ENCODE measurements around the gene DISP3.

DNA sequence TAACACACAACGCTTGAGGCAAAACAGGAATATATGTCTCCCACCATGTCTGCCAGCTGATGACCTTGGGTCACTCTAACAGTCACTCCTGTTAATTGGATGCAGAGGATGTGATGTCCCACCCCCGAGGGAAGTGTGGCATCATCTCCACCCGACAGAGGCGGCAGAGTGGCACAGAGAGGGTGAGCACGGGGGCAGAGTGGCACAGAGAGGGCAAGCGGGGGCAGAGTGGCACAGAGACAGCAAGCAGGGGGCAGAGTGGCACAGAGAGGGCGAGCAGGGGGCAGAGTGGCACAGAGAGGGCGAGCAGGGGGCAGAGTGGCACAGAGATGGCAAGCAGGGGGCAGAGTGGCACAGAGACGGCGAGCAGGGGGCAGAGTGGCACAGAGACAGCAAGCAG, 44.3 kb downstream of the DISP3 start:
- TF ChIP-seq, protein P1, sequence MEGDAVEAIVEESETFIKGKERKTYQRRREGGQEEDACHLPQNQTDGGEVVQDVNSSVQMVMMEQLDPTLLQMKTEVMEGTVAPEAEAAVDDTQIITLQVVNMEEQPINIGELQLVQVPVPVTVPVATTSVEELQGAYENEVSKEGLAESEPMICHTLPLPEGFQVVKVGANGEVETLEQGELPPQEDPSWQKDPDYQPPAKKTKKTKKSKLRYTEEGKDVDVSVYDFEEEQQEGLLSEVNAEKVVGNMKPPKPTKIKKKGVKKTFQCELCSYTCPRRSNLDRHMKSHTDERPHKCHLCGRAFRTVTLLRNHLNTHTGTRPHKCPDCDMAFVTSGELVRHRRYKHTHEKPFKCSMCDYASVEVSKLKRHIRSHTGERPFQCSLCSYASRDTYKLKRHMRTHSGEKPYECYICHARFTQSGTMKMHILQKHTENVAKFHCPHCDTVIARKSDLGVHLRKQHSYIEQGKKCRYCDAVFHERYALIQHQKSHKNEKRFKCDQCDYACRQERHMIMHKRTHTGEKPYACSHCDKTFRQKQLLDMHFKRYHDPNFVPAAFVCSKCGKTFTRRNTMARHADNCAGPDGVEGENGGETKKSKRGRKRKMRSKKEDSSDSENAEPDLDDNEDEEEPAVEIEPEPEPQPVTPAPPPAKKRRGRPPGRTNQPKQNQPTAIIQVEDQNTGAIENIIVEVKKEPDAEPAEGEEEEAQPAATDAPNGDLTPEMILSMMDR (IDR thresholded peaks at IDR 0.05; ENCODE audit: low read depth, low read length), result no peak
- TF ChIP-seq POLR2A (IDR thresholded peaks at IDR 0.05; ENCODE audit: extremely low read depth, insufficient read length), result no peak
- TF ChIP-seq MAX (IDR thresholded peaks at IDR 0.05; ENCODE audit: low read depth, low read length), result no peak

Data from NB4 (cell line).